ENCODE results near the gene MORN1. TPM values are rescaled to one million over a fixed set of nuclear protein-coding genes. Genes with fewer than 3 reads are reported as not detected.
A peak's percentile ranks its signal among the peaks of the same experiment; 100 is the strongest.
"Not testable (repeated sequence)": the region's sequence is repeated elsewhere in the genome, so short reads cannot be mapped to it uniquely, and the experiment has no call there.

The MORN1 gene
- polyA plus RNA-seq, 1 donor = 10.3 TPM

- no CpG with 5 or more reads among the region's 18 CpGs for WGBS (ENCODE audit: insufficient coverage, low lambda C conversion rate)
- DNase-seq = no peak
- Histone ChIP-seq H3K27ac (ENCODE audit: low read length) (no peak overlapping the region), H3K27me3 (ENCODE audit: control insufficient read depth, insufficient read depth, low read length) (no peaks in the 10 kb centered on the region), H3K36me3 (ENCODE audit: control insufficient read depth, insufficient read depth, low read length) (peaks cover 11% of the 10 kb centered on the region), H3K9me3 (ENCODE audit: control insufficient read depth, low read depth, low read length) (no peaks in the 10 kb centered on the region), H3K4me1 (ENCODE audit: control insufficient read depth, insufficient read depth, low read length) (peaks cover 20% of the 10 kb centered on the region), H3K4me3 (ENCODE audit: low read length) (no peak overlapping the region)
These were observed 94.7 kb downstream of the MORN1 start for GRCh38 chr1:2296614-2297013.

GRCh38 chr1:2296211-2296610 is 95.1 kb downstream of the MORN1 start:
- H3K36me3 ChIP-seq (ENCODE audit: control insufficient read depth, insufficient read depth, low read length) = peaks cover 11% of the 10 kb centered on the region
- not testable (repeated sequence) for H3K27me3 ChIP-seq (ENCODE audit: control insufficient read depth, insufficient read depth, low read length); H3K27ac ChIP-seq (ENCODE audit: low read length); H3K9me3 ChIP-seq (ENCODE audit: control insufficient read depth, low read depth, low read length); DNase-seq; H3K4me3 ChIP-seq (ENCODE audit: low read length)
- H3K4me1 ChIP-seq (ENCODE audit: control insufficient read depth, insufficient read depth, low read length) = peaks cover 16% of the 10 kb centered on the region
- WGBS (ENCODE audit: insufficient coverage, low lambda C conversion rate) = 100% methylated on average over 1 of the region's 9 CpGs

- Histone ChIP-seq H3K27ac (ENCODE audit: low read length) (no peak overlapping the region), H3K27me3 (ENCODE audit: control insufficient read depth, insufficient read depth, low read length) (no peaks in the 10 kb centered on the region), H3K4me1 (ENCODE audit: control insufficient read depth, insufficient read depth, low read length) (peaks cover 15% of the 10 kb centered on the region), H3K9me3 (ENCODE audit: control insufficient read depth, low read depth, low read length) (no peaks in the 10 kb centered on the region), H3K36me3 (ENCODE audit: control insufficient read depth, insufficient read depth, low read length) (peaks cover 8% of the 10 kb centered on the region), H3K4me3 (ENCODE audit: low read length) (no peak overlapping the region)
- DNase-seq = no peak
- no CpG with 5 or more reads among the region's 13 CpGs for WGBS (ENCODE audit: insufficient coverage, low lambda C conversion rate)
These were observed 95.8 kb downstream of the MORN1 start for GRCh38 chr1:2295526-2295925.

GRCh38 chr1:2294725-2295078 is 96.7 kb downstream of the MORN1 start:
- no peak for DNase-seq
- no CpG with 5 or more reads among the region's 5 CpGs for WGBS (ENCODE audit: insufficient coverage, low lambda C conversion rate)
- no peak overlapping the region for H3K27ac ChIP-seq (ENCODE audit: low read length)
- peaks cover 15% of the 10 kb centered on the region for H3K4me1 ChIP-seq (ENCODE audit: control insufficient read depth, insufficient read depth, low read length)
- H3K36me3 ChIP-seq (ENCODE audit: control insufficient read depth, insufficient read depth, low read length) = peaks cover 8% of the 10 kb centered on the region
- H3K9me3 ChIP-seq (ENCODE audit: control insufficient read depth, low read depth, low read length) = no peaks in the 10 kb centered on the region
- no peaks in the 10 kb centered on the region for H3K27me3 ChIP-seq (ENCODE audit: control insufficient read depth, insufficient read depth, low read length)
- H3K4me3 ChIP-seq (ENCODE audit: low read length) = no peak overlapping the region

GRCh38 chr1:2294033-2294724 is 97.2 kb downstream of the MORN1 start:
- H3K36me3 ChIP-seq (ENCODE audit: control insufficient read depth, insufficient read depth, low read length) = peaks cover 8% of the 10 kb centered on the region
- H3K27ac ChIP-seq (ENCODE audit: low read length) = no peak overlapping the region
- no peaks in the 10 kb centered on the region for H3K9me3 ChIP-seq (ENCODE audit: control insufficient read depth, low read depth, low read length)
- H3K4me1 ChIP-seq (ENCODE audit: control insufficient read depth, insufficient read depth, low read length) = peaks cover 12% of the 10 kb centered on the region
- DNase-seq = no peak
- no CpG with 5 or more reads among the region's 23 CpGs for WGBS (ENCODE audit: insufficient coverage, low lambda C conversion rate)
- H3K27me3 ChIP-seq (ENCODE audit: control insufficient read depth, insufficient read depth, low read length) = no peaks in the 10 kb centered on the region
- H3K4me3 ChIP-seq (ENCODE audit: low read length) = no peak overlapping the region

- Histone ChIP-seq H3K27me3 (ENCODE audit: control insufficient read depth, insufficient read depth, low read length) (no peaks in the 10 kb centered on the region), H3K4me3 (ENCODE audit: low read length) (no peak overlapping the region), H3K9me3 (ENCODE audit: control insufficient read depth, low read depth, low read length) (no peaks in the 10 kb centered on the region), H3K27ac (ENCODE audit: low read length) (no peak overlapping the region), H3K36me3 (ENCODE audit: control insufficient read depth, insufficient read depth, low read length) (peaks cover 8% of the 10 kb centered on the region), H3K4me1 (ENCODE audit: control insufficient read depth, insufficient read depth, low read length) (peaks cover 10% of the 10 kb centered on the region)
- no peak for DNase-seq
- WGBS (ENCODE audit: insufficient coverage, low lambda C conversion rate) = no CpG with 5 or more reads among the region's 30 CpGs
These were observed 98.5 kb downstream of the MORN1 start for GRCh38 chr1:2292725-2293450.

GRCh38 chr1:2291577-2291976 is 99.8 kb downstream of the MORN1 start:
- DNase-seq = no peak
- 93% methylated on average over 2 of the region's 5 CpGs for WGBS (ENCODE audit: insufficient coverage, low lambda C conversion rate)
- no peak overlapping the region for H3K4me3 ChIP-seq (ENCODE audit: low read length)
- no peak overlapping the region for H3K27ac ChIP-seq (ENCODE audit: low read length)
- no peaks in the 10 kb centered on the region for H3K27me3 ChIP-seq (ENCODE audit: control insufficient read depth, insufficient read depth, low read length)
- H3K36me3 ChIP-seq (ENCODE audit: control insufficient read depth, insufficient read depth, low read length) = peaks cover 5% of the 10 kb centered on the region
- H3K9me3 ChIP-seq (ENCODE audit: control insufficient read depth, low read depth, low read length) = no peaks in the 10 kb centered on the region
- H3K4me1 ChIP-seq (ENCODE audit: control insufficient read depth, insufficient read depth, low read length) = peaks cover 10% of the 10 kb centered on the region

GRCh38 chr1:2290595-2291510 is 100.5 kb downstream of the MORN1 start:
- H3K36me3 ChIP-seq (ENCODE audit: control insufficient read depth, insufficient read depth, low read length) = peaks cover 5% of the 10 kb centered on the region
- H3K27ac ChIP-seq (ENCODE audit: low read length) = peak overlapping the region; percentile 70
- peak in 1 of 2 donors; percentile 51 for DNase-seq
- H3K9me3 ChIP-seq (ENCODE audit: control insufficient read depth, low read depth, low read length) = no peaks in the 10 kb centered on the region
- H3K27me3 ChIP-seq (ENCODE audit: control insufficient read depth, insufficient read depth, low read length) = no peaks in the 10 kb centered on the region
- H3K4me3 ChIP-seq (ENCODE audit: low read length) = no peak overlapping the region
- H3K4me1 ChIP-seq (ENCODE audit: control insufficient read depth, insufficient read depth, low read length) = peaks cover 10% of the 10 kb centered on the region
- WGBS (ENCODE audit: insufficient coverage, low lambda C conversion rate) = 74% methylated on average over 7 of the region's 41 CpGs

GRCh38 chr1:2290171-2290578 is 101.2 kb downstream of the MORN1 start:
- Histone ChIP-seq H3K36me3 (ENCODE audit: control insufficient read depth, insufficient read depth, low read length) (peaks cover 5% of the 10 kb centered on the region), H3K4me3 (ENCODE audit: low read length) (no peak overlapping the region), H3K27me3 (ENCODE audit: control insufficient read depth, insufficient read depth, low read length) (no peaks in the 10 kb centered on the region), H3K9me3 (ENCODE audit: control insufficient read depth, low read depth, low read length) (no peaks in the 10 kb centered on the region), H3K27ac (ENCODE audit: low read length) (peak overlapping the region; percentile 70), H3K4me1 (ENCODE audit: control insufficient read depth, insufficient read depth, low read length) (peaks cover 10% of the 10 kb centered on the region)
- DNase-seq = no peak
- no CpG with 5 or more reads among the region's 7 CpGs for WGBS (ENCODE audit: insufficient coverage, low lambda C conversion rate)

- peak overlapping the region; percentile 70 for H3K27ac ChIP-seq (ENCODE audit: low read length)
These were observed 101.7 kb downstream of the MORN1 start for GRCh38 chr1:2289607-2290006.

More at GRCh38 chr1:2289607-2290006, 101.7 kb downstream of the MORN1 start:
- H3K4me3 ChIP-seq (ENCODE audit: low read length) = no peak overlapping the region
- peaks cover 10% of the 10 kb centered on the region for H3K4me1 ChIP-seq (ENCODE audit: control insufficient read depth, insufficient read depth, low read length)
- DNase-seq = no peak
- no CpG with 5 or more reads among the region's 9 CpGs for WGBS (ENCODE audit: insufficient coverage, low lambda C conversion rate)
- no peaks in the 10 kb centered on the region for H3K27me3 ChIP-seq (ENCODE audit: control insufficient read depth, insufficient read depth, low read length)
- H3K9me3 ChIP-seq (ENCODE audit: control insufficient read depth, low read depth, low read length) = no peaks in the 10 kb centered on the region
- H3K36me3 ChIP-seq (ENCODE audit: control insufficient read depth, insufficient read depth, low read length) = peaks cover 3% of the 10 kb centered on the region

Measured in large intestine (tissue), 3 donors.